Measurements from ENCODE around the gene NTNG2.

NTNG2 gene

GRCh38 chr9:132150256-132150655, 11.6 kb upstream of the NTNG2 start:
- Histone ChIP-seq H3K27me3 (ENCODE audit: control insufficient read depth, insufficient read depth, low read length) (peaks cover 8% of the 10 kb centered on the region), H3K4me3 (ENCODE audit: low read depth, low read length) (no peak overlapping the region), H3K36me3 (ENCODE audit: control insufficient read depth, insufficient read depth, low read length) (no peaks in the 10 kb centered on the region), H3K9ac (ENCODE audit: low read depth, low read length) (no peak overlapping the region), H3K4me1 (ENCODE audit: control insufficient read depth, insufficient read depth, low read length) (peaks cover 9% of the 10 kb centered on the region), H3K9me3 (ENCODE audit: control insufficient read depth, insufficient read depth, low read length) (no peaks in the 10 kb centered on the region)

DNA sequence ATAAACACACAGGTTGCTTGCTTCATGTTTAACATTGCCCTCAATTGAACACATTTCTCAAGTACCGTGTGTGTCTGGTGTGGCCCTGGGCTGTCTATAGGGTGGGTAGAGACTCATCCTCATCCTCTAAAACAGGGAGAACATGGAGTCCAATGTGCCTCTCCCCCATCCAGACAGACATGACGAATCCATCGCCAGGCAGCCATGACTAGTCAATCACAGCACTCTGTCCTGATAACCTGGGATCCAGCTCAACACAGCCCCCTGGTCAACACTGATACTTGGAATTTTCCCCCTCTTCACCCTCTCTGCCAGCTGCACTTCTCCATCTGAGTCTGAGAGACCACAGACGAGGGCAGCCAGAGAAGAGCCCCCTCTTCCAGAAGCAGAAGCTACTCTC, 10.7 kb upstream of the NTNG2 start:
- H3K4me1 ChIP-seq (ENCODE audit: control insufficient read depth, insufficient read depth, low read length): peaks cover 10% of the 10 kb centered on the region
- H3K4me3 ChIP-seq (ENCODE audit: low read depth, low read length): no peak overlapping the region
- H3K9me3 ChIP-seq (ENCODE audit: control insufficient read depth, insufficient read depth, low read length): no peaks in the 10 kb centered on the region
- peaks cover 8% of the 10 kb centered on the region for H3K27me3 ChIP-seq (ENCODE audit: control insufficient read depth, insufficient read depth, low read length)
- H3K9ac ChIP-seq (ENCODE audit: low read depth, low read length): no peak overlapping the region
- H3K36me3 ChIP-seq (ENCODE audit: control insufficient read depth, insufficient read depth, low read length): no peaks in the 10 kb centered on the region

DNA sequence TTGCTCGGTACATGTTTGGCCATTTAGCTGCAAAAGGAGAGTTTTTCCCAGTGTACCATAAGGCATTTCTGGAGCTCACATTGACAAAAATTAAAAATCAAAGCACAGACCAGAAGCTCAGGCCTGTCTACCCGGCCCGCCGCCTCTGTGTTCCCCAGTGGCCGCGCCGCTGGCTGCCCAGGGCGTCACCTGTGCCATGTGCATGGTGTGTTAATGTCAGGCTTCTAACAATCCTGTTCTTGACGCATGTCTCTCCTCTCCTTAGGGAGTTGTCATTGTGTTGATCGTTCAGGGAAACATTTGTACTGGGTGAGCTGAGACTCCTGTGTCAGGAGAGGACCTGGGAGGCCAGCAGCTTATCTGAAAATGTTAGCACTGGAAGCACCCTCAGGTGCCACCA, 9.6 kb upstream of the NTNG2 start:
- peaks cover 12% of the 10 kb centered on the region for H3K27me3 ChIP-seq (ENCODE audit: control insufficient read depth, insufficient read depth, low read length)
- H3K36me3 ChIP-seq (ENCODE audit: control insufficient read depth, insufficient read depth, low read length): no peaks in the 10 kb centered on the region
- H3K9me3 ChIP-seq (ENCODE audit: control insufficient read depth, insufficient read depth, low read length): no peaks in the 10 kb centered on the region
- H3K4me1 ChIP-seq (ENCODE audit: control insufficient read depth, insufficient read depth, low read length): peaks cover 10% of the 10 kb centered on the region
- no peak overlapping the region for H3K9ac ChIP-seq (ENCODE audit: low read depth, low read length)
- H3K4me3 ChIP-seq (ENCODE audit: low read depth, low read length): no peak overlapping the region

- Histone ChIP-seq H3K9ac (ENCODE audit: low read depth, low read length) (no peak overlapping the region), H3K4me1 (ENCODE audit: control insufficient read depth, insufficient read depth, low read length) (peaks cover 10% of the 10 kb centered on the region)
Measured at GRCh38 chr9:132154863-132155567, 6.8 kb upstream of the NTNG2 start.

DNA sequence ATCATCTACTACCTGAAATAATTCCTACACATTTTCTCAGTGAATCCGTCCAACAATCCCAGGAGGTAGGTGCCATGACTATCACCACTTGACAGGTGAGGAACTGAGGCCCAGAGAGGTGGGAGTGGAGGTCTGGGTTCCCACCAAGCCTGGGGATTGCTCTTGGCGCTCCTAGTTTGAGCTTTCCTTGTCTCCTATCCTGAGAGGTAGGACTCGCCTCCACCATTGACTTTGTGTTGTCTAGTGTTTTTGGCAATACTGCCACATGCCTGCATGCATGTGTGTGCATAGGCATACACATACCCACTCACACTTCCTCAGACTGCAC, 6.3 kb upstream of the NTNG2 start:
- peaks cover 33% of the 10 kb centered on the region for H3K27me3 ChIP-seq (ENCODE audit: control insufficient read depth, insufficient read depth, low read length)

More at GRCh38 chr9:132154863-132155567, 6.8 kb upstream of the NTNG2 start:
- Histone ChIP-seq H3K9me3 (ENCODE audit: control insufficient read depth, insufficient read depth, low read length) (no peaks in the 10 kb centered on the region), H3K27me3 (ENCODE audit: control insufficient read depth, insufficient read depth, low read length) (peaks cover 29% of the 10 kb centered on the region), H3K4me3 (ENCODE audit: low read depth, low read length) (no peak overlapping the region), H3K36me3 (ENCODE audit: control insufficient read depth, insufficient read depth, low read length) (no peaks in the 10 kb centered on the region)

GRCh38 chr9:132156262-132156661, 5.6 kb upstream of the NTNG2 start:
- Histone ChIP-seq H3K36me3 (ENCODE audit: control insufficient read depth, insufficient read depth, low read length) (no peaks in the 10 kb centered on the region), H3K4me1 (ENCODE audit: control insufficient read depth, insufficient read depth, low read length) (peaks cover 10% of the 10 kb centered on the region), H3K27me3 (ENCODE audit: control insufficient read depth, insufficient read depth, low read length) (peaks cover 36% of the 10 kb centered on the region), H3K9me3 (ENCODE audit: control insufficient read depth, insufficient read depth, low read length) (no peaks in the 10 kb centered on the region), H3K4me3 (ENCODE audit: low read depth, low read length) (no peak overlapping the region), H3K9ac (ENCODE audit: low read depth, low read length) (no peak overlapping the region)

More for the DNA sequence above, 6.3 kb upstream of the NTNG2 start:
- H3K9ac ChIP-seq (ENCODE audit: low read depth, low read length): no peak overlapping the region
- peaks cover 10% of the 10 kb centered on the region for H3K4me1 ChIP-seq (ENCODE audit: control insufficient read depth, insufficient read depth, low read length)
- H3K4me3 ChIP-seq (ENCODE audit: low read depth, low read length): no peak overlapping the region
- H3K9me3 ChIP-seq (ENCODE audit: control insufficient read depth, insufficient read depth, low read length): no peaks in the 10 kb centered on the region
- no peaks in the 10 kb centered on the region for H3K36me3 ChIP-seq (ENCODE audit: control insufficient read depth, insufficient read depth, low read length)

DNA sequence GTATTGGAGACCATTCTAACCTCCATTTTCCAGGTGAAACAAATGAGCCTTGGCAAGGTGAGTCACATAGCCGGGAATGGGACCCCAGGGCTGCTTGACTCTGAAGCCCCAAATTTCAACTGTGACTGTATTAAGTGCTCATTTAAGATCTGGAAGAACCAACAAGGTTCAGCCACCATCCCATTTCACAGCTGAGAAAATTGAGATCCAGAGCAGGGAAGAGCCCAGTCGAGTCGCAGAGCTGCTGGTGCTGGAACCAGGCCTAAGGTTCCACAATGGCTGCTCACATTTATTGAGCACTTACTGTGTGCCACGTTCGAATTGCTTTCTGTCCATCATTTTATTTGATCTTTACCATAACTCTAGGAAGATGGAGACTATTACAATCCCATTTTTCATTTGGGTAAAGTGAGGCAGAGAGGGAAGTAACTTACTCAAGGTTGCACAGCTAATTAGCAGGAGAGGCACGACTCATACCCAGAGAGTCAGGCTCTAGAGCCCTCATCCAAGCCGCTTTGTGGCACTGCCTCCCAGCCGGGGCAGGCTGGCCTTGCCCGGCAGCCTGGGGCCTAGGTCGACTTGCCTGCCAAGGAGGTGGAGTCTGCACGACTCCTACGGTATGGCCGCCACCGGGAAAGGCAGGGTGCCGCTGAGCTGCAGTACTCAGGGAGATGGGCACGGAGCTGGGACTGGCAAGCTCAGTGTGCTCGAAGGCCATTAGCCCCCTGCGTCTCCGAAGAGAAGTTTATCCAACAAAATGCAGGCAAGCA, 4.3 kb upstream of the NTNG2 start:
- Histone ChIP-seq H3K36me3 (ENCODE audit: control insufficient read depth, insufficient read depth, low read length) (no peaks in the 10 kb centered on the region), H3K9me3 (ENCODE audit: control insufficient read depth, insufficient read depth, low read length) (no peaks in the 10 kb centered on the region), H3K4me1 (ENCODE audit: control insufficient read depth, insufficient read depth, low read length) (peaks cover 10% of the 10 kb centered on the region), H3K4me3 (ENCODE audit: low read depth, low read length) (no peak overlapping the region), H3K9ac (ENCODE audit: low read depth, low read length) (no peak overlapping the region), H3K27me3 (ENCODE audit: control insufficient read depth, insufficient read depth, low read length) (peaks cover 37% of the 10 kb centered on the region)

DNA sequence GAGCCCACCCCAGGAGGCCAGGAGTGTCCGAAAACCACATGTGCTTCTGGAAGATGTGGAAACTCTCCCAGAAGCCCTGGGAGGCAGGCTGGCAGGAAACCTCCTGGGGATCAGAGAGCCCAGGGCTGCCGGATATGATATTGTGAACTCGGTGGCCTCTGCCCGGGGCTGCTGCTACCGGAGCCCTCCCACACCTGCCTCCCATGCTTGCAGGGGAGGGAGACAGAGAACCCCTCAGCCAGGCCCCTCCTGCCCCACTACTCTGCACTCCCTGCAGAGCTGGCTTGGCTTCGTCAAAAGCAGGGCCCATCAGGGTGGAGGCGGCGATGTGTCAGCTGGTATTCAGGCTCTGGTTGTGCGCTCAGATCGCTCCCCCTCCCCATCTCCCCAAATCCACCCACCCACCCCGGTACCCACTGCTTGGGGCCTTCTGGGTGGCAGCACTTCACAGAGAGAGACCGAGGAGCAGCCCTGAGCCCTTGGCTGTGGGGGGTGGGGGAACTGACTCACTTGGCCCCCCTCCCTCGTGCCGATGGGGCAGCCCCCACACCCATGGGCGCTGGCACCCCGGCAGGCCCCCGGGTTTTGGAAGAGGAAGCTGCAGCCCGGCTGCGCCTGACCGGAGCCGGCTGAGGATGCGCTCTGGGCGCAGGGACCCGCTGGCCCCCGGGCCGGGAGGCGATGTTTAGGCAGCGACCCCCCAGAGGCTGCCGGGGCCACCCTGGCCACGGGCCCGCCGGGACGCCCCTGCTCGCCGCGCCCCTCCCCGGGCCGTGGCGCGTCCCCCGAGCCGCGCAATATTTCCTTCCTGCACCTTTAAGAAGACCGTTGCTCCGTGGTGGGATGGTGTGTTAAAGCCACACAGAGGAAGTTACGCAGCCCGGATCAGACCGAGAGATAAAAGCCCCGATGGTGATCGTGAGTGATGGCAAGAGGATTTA, 786 bp upstream of the NTNG2 start:
- H3K9me3 ChIP-seq (ENCODE audit: control insufficient read depth, insufficient read depth, low read length): no peaks in the 10 kb centered on the region
- H3K9ac ChIP-seq (ENCODE audit: low read depth, low read length): no peak overlapping the region
- H3K4me3 ChIP-seq (ENCODE audit: low read depth, low read length): peak overlapping the region; percentile 59
- peaks cover 61% of the 10 kb centered on the region for H3K27me3 ChIP-seq (ENCODE audit: control insufficient read depth, insufficient read depth, low read length)
- H3K4me1 ChIP-seq (ENCODE audit: control insufficient read depth, insufficient read depth, low read length): peaks cover 3% of the 10 kb centered on the region
- no peaks in the 10 kb centered on the region for H3K36me3 ChIP-seq (ENCODE audit: control insufficient read depth, insufficient read depth, low read length)

- Histone ChIP-seq H3K36me3 (ENCODE audit: control insufficient read depth, insufficient read depth, low read length) (no peaks in the 10 kb centered on the region), H3K9ac (ENCODE audit: low read depth, low read length) (no peak overlapping the region), H3K4me1 (ENCODE audit: control insufficient read depth, insufficient read depth, low read length) (peaks cover 3% of the 10 kb centered on the region), H3K4me3 (ENCODE audit: low read depth, low read length) (peak overlapping the region; percentile 47), H3K9me3 (ENCODE audit: control insufficient read depth, insufficient read depth, low read length) (no peaks in the 10 kb centered on the region), H3K27me3 (ENCODE audit: control insufficient read depth, insufficient read depth, low read length) (peaks cover 55% of the 10 kb centered on the region)
Measured at GRCh38 chr9:132162764-132163456, 1.1 kb downstream of the NTNG2 start.

GRCh38 chr9:132163457-132163875, 1.6 kb downstream of the NTNG2 start:
- no peaks in the 10 kb centered on the region for H3K36me3 ChIP-seq (ENCODE audit: control insufficient read depth, insufficient read depth, low read length)
- peak overlapping the region; percentile 47 for H3K4me3 ChIP-seq (ENCODE audit: low read depth, low read length)
- H3K4me1 ChIP-seq (ENCODE audit: control insufficient read depth, insufficient read depth, low read length): peaks cover 3% of the 10 kb centered on the region
- H3K9ac ChIP-seq (ENCODE audit: low read depth, low read length): no peak overlapping the region
- no peaks in the 10 kb centered on the region for H3K9me3 ChIP-seq (ENCODE audit: control insufficient read depth, insufficient read depth, low read length)
- H3K27me3 ChIP-seq (ENCODE audit: control insufficient read depth, insufficient read depth, low read length): peaks cover 55% of the 10 kb centered on the region

Data from iPS-15b (cell line).